ENCODE data around the gene PRCD.

Gene PRCD, protein sequence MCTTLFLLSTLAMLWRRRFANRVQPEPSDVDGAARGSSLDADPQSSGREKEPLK

DNA sequence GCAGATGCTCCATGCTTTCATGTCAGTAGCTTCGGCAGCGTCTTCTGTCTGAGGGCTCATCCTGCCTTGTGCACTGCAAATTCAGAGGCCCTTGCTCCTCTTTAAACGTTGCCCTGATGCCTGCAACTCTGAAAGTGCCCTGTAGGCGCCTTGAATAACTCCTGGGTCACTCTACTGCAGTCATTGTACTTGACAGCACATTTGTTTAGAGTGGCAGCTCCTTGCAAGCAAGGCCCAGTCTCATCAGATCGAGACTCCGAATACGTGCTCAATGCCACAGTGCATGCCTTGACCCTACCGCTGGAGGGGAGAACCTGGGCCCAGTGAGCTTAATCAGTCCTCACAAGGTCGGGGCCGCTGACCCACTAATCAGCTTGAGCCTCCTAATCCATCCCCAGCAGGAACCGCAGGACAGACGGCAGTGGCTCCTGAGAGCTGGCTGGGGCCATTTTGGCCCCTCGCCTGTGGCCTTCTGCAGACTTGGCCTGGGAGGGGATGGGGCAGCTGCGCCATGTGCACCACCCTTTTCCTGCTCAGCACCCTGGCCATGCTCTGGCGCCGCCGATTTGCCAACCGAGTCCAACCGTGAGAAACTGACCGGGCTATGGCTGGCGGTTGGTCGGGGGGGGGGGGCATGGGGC lies at the start of gene PRCD:
PRCD (plus strand) TSS at position 414 of the 641 bp plus-strand sequence; CDS start at position 512, 98 bp downstream.
- DNase-seq, result no peak

DNA sequence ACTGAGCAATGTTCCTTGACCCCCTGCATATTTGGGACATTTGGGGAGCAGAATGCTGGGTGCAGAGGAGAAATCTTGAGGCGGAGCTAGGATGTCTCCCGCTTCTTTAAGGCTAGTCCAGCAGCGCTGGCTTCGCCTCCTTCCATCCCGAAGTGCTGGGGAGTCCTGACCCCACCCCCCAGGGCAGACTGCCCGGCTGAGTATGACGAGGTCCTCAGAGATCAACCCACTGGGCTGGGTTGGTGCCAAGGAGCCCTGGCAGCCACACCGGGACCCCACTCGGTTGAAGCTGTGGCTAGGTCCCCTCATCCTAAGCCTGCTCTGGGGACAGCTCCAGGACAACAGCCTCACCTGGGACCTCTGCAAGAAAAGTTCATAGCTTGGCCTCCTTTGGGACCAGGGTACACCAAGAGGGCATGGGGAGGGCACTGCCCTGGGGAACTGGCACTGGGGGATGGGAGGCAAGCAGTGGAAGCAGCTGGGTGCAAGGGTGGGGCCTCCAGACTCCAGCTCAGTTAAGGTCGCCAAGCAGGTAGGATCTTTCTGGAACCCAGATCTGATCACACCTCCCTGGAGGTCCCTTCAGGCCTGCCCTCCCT lies 49.6 kb upstream of the PRCD start:
- no peak for DNase-seq

DNA sequence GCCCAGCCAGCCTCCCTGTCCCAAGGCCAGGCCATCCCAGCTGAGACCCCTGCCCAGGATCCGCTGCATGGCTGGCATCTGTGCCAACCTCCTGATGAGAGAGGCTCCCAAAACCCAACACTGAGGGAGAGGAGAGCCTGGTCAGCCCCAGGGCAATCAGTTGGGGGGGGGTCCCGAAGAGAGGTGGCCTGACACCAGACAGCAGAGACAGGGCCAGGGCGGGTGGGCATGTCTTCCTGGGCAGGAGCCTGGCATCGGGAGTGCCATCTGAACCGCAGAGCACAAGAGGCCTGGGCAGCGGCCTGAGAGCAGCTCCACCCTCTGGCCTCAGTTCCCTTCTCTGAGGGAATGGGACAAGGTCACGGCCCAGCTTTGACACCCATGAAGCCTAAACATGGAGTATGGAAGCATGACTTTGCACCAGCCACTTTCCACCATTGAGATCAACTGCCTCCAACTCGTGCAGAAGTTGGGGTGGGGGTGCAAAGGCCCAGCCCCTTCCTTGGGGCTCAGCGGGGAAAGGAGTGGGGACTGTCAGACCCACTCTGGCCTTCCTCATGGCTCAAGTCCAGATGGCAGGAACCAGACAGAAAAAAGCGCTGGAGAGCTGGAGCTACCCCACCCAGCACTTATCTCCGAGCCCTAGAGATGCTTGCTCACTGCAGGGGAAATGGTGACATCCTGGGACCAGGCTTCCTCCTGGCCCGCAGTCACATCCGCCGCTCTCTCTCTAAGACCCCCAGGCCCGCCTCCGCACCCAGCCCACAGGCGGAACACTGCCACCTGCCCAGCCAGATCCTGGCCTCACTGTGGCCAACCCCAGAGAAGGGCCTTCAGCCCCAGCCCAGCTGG lies 48.3 kb upstream of the PRCD start:
- no peak for DNase-seq

DNA sequence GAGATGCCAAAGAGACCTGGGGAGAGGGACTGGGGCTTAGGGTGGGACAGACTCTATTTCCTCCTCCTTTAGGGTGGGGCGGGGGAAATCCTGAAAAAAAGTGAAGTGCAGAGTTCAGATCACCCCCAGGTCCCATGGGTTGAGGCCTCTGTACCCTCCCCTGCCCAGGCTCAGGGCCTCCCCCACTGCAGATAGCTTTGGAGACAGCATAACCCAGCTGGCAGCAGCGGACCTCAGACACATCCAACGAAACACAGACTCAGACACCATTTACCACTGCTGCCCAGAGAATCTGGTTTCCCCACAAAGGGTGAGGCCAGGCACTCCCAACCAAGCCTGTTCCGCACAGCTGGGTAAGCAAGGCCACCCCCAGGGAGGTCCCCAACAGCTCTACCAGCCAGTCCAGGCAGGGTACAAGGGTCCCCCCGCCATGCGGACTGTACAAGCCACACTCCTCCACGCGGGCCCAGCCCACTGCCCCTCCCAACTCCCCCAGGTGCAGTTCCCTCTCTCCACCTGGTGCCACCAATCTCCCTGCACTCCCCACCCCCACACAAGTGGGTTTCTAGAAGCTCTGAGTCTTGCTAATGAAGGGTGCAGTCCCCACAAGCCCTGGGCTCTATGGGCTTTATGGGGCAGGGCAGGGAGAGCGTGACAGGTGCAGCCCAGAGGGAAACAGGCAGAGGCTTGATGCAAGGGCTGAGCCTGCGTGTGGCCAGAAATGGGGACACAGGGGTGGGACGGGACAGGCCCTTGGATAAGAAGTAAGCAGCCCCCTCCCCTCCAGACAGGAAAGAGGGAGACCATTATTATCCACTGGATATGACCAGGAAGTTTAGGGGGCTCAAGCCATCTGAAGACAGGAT lies 47.5 kb upstream of the PRCD start:
- DNase-seq, result peak; percentile 71

DNA sequence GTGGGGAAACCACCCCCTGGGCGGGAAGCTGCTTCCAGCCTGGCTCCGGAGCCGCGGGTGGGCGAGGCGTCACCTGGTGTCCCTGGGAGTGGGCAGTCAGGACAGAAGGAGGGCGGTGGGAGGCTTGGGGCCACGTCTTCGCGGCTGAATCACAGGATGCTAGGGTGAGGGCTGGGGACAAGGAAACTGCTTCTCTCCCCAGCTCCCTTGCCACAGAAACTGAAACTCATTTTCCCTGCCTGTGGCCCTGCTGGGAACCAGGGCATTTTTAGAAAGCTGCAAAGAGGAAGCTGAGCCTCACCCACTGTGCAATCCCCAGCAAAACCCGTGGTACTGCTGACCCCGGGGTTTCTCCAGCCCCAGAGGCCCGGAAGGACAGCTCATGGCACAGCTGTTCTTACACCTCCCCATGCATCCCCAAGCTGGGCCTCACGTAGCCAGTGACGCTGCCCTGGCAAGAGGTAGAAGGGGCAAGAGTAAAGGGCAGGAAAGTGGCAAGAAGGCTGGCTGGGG lies 46.8 kb upstream of the PRCD start:
- peak; percentile 75 for DNase-seq

DNA sequence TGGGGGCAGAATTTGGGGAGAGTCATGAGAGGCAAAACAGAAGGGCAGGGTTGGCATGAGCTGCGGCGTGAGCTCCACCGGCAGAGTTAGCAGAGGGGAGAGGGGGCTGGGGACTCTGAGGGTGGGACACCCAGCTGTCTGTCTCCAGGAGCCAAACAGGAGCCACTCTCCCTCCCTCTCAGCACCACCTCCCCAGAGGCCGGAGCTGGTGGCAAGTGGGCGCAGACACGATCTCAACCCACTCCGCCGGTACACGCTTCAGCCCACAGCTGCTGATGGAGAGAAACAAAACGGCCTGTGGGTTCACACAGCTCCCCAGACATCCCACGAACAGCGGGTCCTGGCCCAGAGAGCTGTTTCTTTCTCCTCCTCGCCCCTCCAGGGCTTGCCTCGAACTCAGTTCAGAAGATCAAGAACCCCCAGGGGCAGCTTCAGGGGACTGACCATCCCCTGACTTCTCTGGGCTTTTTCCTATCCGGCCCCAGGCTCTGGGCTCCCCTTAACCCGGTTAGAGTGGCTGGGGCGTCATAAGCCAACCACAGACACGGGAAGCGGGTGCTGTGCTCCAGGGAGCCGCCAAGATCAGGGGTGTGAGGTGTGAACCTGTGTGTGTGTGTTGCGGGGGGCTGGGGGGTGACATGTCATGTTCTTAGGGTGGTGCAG lies 46.2 kb upstream of the PRCD start:
- peak; percentile 69 for DNase-seq

DNA sequence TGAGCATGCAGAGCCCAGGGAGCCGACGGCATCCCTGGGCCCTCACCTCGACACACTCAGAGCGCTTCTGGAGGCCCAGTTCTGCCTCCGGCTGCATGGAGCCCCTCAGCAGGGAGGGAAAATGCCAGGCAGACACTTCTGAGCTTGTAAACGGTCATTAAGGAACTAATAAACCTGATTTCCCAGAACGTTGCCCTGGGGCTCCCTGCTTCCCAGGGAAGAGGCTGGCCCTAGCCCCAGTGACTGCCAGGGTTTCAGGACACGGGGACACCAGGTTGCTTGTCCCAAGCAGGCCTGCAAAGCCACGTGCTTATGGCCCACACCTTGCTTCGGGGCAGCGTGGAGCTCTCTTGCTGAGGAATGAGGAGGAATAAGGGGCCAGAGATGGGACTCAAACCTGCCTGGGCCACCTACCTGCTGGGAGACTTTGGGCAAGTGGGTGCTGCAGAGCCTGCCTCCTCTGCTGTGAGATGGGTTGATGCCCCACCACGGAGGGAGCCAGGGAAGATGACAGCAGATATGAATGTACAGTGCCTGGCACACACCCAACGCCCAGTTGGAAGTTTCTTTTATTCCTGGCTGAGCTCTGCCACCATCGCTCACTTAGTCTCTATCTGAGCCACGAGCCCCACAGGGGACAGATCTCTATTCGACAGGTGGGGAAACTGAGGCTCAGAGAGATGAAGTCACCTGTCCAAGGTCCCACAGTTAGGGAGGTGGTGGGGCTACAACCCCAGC lies 44.0 kb upstream of the PRCD start:
- DNase-seq, result no peak

DNA sequence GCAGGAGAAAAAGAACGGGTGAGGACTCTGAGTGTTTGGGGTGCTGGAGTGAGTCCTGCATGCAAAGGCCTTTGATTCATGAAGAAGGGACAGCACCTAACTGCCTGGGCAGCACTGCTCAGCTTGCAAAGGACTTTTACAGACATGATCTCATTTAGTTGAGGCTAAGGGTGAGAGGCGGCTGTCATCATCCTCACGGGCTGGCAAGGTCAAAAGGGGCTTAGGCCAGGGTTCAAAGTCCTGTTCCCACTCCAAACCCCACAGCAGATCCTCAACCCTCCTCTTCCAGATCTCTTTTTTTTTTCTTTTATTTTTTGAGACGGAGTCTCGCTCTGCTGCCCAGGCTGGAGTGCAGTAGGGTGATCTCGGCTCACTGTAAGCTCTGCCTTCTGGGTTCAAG lies 43.4 kb upstream of the PRCD start:
- DNase-seq, result no peak

DNA sequence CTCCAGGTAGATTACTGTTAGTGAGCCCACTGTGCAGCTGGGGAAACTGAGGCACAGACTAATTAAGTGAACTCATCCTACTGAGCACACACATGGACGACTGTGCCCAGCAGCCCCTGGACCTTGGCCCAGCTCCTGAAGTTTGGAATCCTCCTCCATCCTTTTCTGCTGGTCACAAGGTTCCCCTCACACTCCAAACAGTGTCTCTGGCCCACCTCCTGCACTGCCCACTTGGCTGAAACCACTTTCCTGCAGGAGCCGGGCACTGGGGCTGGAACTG lies 42.2 kb upstream of the PRCD start:
- no peak for DNase-seq

DNA sequence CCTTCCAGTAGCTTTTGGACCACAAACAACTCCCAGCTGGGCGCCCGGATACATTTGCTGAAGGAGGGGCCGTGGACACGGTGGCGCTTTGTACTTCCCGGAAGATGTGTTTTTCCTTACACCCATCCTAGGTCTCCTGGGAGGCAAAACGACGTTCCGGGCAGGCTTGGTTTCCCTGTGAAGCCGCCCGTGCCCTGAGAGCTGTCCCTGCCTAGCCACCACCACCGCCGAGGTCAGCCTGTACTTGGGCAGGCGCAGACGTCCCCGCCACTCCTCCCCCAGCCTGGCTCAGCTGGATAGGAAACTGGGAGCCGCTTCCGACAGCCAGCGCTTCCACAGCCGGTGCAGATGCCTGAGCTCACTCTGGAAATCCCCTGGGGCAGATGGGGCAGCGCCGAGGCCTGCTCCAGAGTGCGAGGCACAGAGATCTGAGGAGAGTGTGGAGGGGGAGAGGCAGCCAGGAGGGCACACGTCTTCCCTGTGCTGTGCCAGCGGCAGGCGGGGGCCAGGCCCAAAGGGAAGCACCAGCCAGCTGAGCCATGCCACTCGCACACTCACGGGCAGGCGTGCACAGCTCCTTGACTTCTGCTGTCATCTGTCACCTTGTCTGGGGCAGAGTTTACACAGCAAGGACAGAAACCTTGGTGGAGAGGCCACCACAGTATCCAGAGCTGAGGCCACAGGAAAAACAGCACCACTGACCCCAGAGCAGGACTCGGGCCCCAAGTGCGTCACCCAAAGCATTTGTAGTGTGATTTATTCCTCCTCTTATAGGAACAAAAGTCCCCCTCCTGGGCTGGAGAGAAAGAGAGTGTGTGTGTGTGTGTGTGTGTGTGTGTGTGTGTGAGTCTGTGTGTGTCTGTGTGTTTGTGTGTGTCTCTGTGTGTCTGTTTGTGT lies 41.6 kb upstream of the PRCD start:
- DNase-seq, result no peak

DNA sequence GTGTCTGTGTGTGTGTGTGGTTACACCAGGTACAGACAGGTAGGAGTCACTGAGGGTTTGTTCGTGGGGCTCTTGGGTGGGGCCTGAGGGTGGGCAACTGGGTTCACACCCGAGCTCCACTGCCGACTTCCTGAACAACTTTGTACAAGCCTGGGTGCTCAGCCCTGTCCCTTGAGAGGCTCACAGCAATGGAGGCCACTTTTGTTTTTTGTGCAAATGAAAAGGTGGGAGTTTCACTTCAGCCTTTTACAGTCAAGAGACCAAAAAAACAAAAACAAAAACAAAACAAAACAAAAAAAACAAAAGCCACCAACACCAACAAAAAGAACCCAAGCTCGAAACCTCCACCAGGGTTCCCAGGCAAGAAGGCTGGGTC lies 41.0 kb upstream of the PRCD start:
- DNase-seq, result no peak

DNA sequence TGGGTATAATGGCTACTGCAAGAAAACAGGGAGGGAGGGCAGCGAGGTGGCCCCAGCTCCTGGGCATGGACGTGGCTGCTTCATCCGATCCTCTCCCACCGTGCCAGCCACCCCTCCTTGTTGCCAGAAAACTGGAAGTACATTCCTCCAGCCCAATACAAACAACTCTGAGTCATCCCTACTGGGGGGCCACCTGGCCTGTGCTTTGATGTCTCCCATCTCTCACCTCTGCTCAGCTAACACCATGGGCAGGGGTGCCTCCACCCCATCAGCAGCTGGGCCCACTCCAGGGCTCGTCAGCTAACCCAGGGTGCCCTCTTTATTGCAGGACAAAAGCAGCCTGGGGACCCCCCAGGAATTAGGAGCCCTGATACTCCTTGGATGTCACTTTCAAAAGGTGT lies 40.6 kb upstream of the PRCD start:
- DNase-seq, result no peak

DNA sequence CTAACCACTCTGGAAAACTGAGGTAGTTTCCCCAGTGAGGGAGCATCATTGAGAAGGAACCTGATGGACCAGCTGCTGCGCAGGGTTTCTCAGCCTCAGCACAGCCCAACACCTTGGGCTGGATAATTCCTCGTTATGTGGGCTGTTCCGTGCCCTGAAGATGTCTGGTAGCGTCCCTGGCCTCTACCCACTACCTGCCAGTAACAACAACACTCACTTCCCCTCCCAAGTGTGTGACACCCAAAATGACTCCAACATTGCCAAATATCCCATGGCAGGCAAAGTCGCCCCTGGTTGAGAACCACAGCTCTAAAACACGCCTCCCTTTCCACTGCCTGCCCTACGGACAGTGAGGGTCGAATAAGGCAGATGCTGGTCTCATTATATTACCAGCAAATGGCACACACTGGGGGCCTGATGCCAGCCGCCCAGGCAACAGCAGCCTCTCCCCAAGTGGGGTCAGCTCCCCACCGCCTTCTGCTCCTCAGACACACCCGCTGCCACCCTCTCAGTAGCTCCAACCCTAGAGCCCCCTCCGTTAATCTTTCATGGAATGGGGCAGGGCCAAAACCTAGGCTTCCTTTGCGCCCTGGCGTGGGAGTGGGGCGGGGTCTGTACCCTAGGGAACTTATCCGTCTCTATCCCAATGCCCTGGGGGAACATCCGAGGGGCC lies 39.6 kb upstream of the PRCD start:
- no peak for DNase-seq

DNA sequence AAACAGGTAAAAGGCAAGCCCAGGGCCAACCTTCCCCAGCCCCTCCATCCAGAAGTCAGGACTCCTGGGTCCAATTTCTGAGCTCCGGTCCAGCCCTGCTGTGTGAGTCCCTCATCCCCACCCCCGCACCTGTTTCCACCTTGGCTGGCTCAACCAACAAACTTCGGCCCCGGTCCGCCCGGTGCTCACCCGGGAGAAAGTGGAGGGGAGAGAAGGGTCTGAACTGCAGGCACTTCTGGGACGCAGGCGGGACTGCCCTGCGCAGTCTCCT lies 39.2 kb upstream of the PRCD start:
- no peak for DNase-seq

DNA sequence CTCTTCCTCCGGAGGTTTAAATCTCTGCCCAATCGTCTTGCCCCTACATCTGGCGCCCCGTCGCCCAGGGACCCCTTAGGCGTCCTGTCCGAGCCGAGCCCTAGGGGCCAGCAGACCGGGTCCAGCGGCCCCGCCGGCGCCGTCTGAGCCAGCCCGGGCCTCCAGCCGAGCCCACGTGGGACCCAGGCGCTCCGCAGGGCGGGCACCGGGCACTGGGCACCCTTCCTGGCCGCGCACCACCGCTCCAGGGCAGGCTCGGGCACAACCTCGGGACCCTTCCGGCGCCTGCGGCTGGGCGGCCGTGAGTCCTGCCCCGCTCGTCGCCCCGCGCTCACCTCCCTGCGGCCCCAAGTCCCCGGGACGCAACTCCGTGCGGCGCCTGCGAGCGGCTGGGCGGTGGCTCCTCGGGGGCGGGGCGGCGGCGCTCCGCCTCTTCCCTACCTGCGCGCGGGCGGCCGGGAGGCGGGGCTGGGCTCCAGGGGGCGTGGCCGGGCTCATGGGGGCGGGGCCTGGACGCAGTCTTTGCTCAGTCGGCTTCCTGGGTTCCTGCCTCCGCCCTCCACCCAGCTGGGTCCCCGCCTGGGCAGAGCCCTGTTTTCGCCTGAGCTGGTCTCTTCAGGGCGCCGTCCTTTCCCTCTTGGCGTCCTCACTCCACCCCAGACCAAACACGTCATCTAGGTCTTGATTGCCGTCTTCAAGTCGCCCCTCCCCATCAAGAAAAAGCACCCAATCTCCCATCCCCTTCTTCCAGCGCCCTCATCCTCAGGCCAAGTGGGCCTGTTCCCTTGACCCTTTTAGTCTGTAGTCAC lies 38.6 kb upstream of the PRCD start, which contains the start of gene RHBDF2:
RHBDF2 (minus strand) TSS at position 406 of the 809 bp plus-strand sequence. CDS start 19,899 bp downstream, outside the sequence.
- DNase-seq, result peak; percentile 99

DNA sequence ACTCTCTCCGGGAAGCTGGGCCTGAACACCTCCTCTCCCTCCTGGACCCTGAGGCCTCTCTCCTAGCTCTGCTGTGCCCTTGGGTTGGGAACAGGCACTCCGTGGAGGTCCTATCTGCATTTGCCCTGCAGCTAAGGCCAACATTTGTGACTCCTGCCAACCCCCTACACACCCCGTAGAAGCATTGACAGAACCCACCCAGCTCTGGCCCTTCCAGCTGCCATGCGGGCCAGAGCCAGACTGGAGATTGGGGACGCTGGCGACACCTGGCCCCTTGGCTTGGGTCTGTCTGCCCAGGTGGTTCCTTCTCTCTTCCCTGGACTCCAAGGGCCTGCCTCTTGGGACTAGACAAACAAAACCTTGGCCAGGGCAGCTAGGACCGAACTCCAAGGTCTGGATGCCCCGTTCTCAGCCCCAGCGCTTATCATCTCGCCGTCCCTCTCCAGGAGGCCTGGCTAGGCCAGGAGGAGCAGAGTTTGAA lies 38.0 kb upstream of the PRCD start:
- no peak for DNase-seq

DNA sequence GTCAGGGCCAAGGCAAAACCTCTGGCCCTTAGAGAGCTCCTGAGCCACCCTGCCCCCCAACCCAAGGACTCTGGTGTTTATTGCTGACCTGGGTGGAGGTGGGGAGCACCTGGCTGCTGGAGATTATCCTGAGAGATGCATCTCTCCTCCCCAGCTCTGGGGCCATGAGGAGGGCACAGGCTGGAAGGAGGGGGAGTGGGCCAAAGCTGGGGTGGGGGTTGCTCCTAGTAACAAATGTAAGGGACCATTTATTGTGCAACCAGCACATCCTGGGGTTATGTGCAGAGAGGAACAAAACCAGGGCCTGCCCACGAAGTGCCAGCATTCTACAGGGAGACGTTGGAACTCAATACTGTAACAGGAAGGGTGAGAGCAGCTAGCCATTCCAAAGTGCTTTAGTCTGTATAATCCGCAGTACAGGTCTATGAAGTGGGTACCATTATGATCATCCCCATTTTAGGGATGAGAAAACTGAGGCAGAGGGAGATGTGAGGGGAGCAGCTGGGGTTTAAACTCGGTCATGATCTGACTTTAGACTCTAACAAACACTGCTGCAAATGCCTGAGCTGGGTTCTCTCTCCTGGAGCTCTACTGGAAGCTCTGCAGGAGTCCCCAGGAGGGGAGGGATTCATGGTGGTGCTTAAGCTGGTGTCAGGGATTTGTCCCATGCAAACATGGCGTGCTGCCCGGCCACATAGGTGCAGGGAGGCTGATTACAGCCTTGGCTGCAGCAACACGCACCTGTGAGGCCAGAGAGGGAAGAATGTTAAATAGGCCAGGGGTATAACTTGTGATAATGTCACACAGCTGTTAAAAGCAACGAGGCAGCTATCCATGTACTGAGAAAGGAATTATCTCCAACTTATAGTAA lies 37.3 kb upstream of the PRCD start:
- DNase-seq, result no peak

DNA sequence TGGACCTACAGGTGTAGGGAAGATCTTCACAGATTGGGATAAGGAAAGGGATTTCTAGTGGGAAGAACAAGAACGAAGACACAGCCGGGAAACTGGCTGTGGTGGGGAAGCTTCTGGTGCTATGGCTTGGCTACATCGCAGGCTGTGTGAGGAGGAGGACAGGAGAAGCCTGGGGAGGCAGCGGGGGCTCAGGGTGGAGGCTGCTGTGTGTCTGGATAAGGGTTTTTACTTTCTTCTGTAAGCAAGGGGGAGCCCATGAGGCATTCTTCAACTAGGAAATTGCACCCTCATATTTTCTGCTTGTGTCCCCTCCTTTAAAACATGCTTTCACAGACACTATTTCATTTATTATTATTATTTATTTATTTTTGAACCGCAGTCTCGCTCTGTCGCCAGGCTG lies 35.7 kb upstream of the PRCD start:
- no peak for DNase-seq

Data from activated CD8-positive, alpha-beta memory T cell treated with anti-CD3 and anti-CD28 coated beads for 24 hours (primary cell).